Activated CD4-positive, CD25-positive, alpha-beta regulatory T cell treated with anti-CD3 and anti-CD28 coated beads, Interleukin-2, amount 50 U/mL, for 16 hours (primary cell): ENCODE measurements around the gene P4HB.

Source experiments
- DNase-seq: peaks from one replicate; pipeline ENCODE4 v3.0.0-alpha.2; 2020; ENCODE audit warnings: low read depth, low spot score

P4HB gene

GRCh38 chr17:81859906-81860755 is at the start of gene P4HB:
TSS of gene P4HB (minus strand) at chr17:81860535. CDS start at chr17:81860471, 64 bp downstream.
- no peak for DNase-seq

- DNase-seq: no peak
Observed at GRCh38 chr17:81909231-81909630, 48.9 kb upstream of the P4HB start.

- DNase-seq: no peak
Observed at GRCh38 chr17:81908793-81909192, 48.5 kb upstream of the P4HB start.

GRCh38 chr17:81907219-81908145 is 47.1 kb upstream of the P4HB start:
- no peak for DNase-seq

GRCh38 chr17:81906476-81907218 is 46.3 kb upstream of the P4HB start:
- DNase-seq: no peak

GRCh38 chr17:81905993-81906392 is 45.7 kb upstream of the P4HB start:
- DNase-seq: no peak

GRCh38 chr17:81905424-81905875 is 45.1 kb upstream of the P4HB start:
- DNase-seq: no peak

- no peak for DNase-seq
Observed at GRCh38 chr17:81904600-81905423, 44.5 kb upstream of the P4HB start.

GRCh38 chr17:81903896-81904599 is 43.7 kb upstream of the P4HB start:
- no peak for DNase-seq

- DNase-seq: no peak
Observed at GRCh38 chr17:81903415-81903831, 43.1 kb upstream of the P4HB start.

GRCh38 chr17:81902653-81903414 is 42.5 kb upstream of the P4HB start:
- DNase-seq: no peak

- no peak for DNase-seq
Observed at GRCh38 chr17:81902023-81902652, 41.8 kb upstream of the P4HB start, which contains the start of gene NPB. TSS of gene NPB (plus strand) at chr17:81902238. CDS start at chr17:81902278, 40 bp downstream.

GRCh38 chr17:81901167-81902022 is 41.1 kb upstream of the P4HB start:
- DNase-seq: no peak

- no peak for DNase-seq
Observed at GRCh38 chr17:81900181-81900820, 40.0 kb upstream of the P4HB start.

- DNase-seq: no peak
Observed at GRCh38 chr17:81899514-81900166, 39.3 kb upstream of the P4HB start.

- no peak for DNase-seq
Observed at GRCh38 chr17:81898885-81899284, 38.5 kb upstream of the P4HB start.
